ENCODE results near the gene AKAP9. TPM values are rescaled to one million over a fixed set of nuclear protein-coding genes. Genes with fewer than 3 reads are reported as not detected.
"Not testable (repeated sequence)": the region's sequence is repeated elsewhere in the genome, so short reads cannot be mapped to it uniquely, and the experiment has no call there.

Gene AKAP9
- total and polyA plus RNA-seq, 4 donors: 13.8 to 81.2 (median 38.6) TPM

GRCh38 chr7:92142791-92143190 lies 202.1 kb downstream of the AKAP9 start:
- intact Hi-C loops (cut with DNase I); H3K27ac ChIP-seq (ENCODE audit: low read depth in 1 of 2, low read length in 2 of 2); H3K4me1 ChIP-seq (ENCODE audit: control insufficient read depth in 1 of 2, insufficient read depth in 2 of 2, low read length in 2 of 2); H3K4me3 ChIP-seq (ENCODE audit: low read length in 2 of 2); H3K9me3 ChIP-seq (ENCODE audit: control insufficient read depth, low read length); ATAC-seq (ENCODE audit: low FRiP score); DNase-seq; H3K36me3 ChIP-seq (ENCODE audit: control insufficient read depth in 1 of 2, insufficient read depth in 2 of 2, low read length in 1 of 2); H3K27me3 ChIP-seq (ENCODE audit: control insufficient read depth in 1 of 2, insufficient read depth in 2 of 2, low read length in 1 of 2): not testable (repeated sequence)
- 90 to 92% methylated on average over 9 of the region's 9 CpGs for WGBS, 2 donors

GRCh38 chr7:92143192-92143880 lies 202.7 kb downstream of the AKAP9 start:
- intact Hi-C loops (cut with DNase I); DNase-seq; H3K4me1 ChIP-seq (ENCODE audit: control insufficient read depth in 1 of 2, insufficient read depth in 2 of 2, low read length in 2 of 2); H3K27me3 ChIP-seq (ENCODE audit: control insufficient read depth in 1 of 2, insufficient read depth in 2 of 2, low read length in 1 of 2); H3K4me3 ChIP-seq (ENCODE audit: low read length in 2 of 2); H3K9me3 ChIP-seq (ENCODE audit: control insufficient read depth, low read length); H3K36me3 ChIP-seq (ENCODE audit: control insufficient read depth in 1 of 2, insufficient read depth in 2 of 2, low read length in 1 of 2); H3K27ac ChIP-seq (ENCODE audit: low read depth in 1 of 2, low read length in 2 of 2); ATAC-seq (ENCODE audit: low FRiP score): not testable (repeated sequence)
- 93% methylated on average over 48 to 50 of the region's 50 CpGs for WGBS, 2 donors

- no peak overlapping the region for H3K4me3 ChIP-seq (ENCODE audit: low read length in 2 of 2)
- ATAC-seq (ENCODE audit: low FRiP score) (no peak), DNase-seq (no peak)
- intact Hi-C loops (cut with DNase I): no loop called here
- H3K4me1 ChIP-seq (ENCODE audit: control insufficient read depth in 1 of 2, insufficient read depth in 2 of 2, low read length in 2 of 2): no peaks in the 10 kb centered on the region
- no peaks in the 10 kb centered on the region for H3K9me3 ChIP-seq (ENCODE audit: control insufficient read depth, low read length)
- no peaks in the 10 kb centered on the region for H3K36me3 ChIP-seq (ENCODE audit: control insufficient read depth in 1 of 2, insufficient read depth in 2 of 2, low read length in 1 of 2)
- no peak overlapping the region for H3K27ac ChIP-seq (ENCODE audit: low read depth in 1 of 2, low read length in 2 of 2)
- 93 to 95% methylated on average over 5 of the region's 5 CpGs for WGBS, 2 donors
- no peaks in the 10 kb centered on the region for H3K27me3 ChIP-seq (ENCODE audit: control insufficient read depth in 1 of 2, insufficient read depth in 2 of 2, low read length in 1 of 2)
Measured at GRCh38 chr7:92149736-92150239, 209.1 kb downstream of the AKAP9 start.

GRCh38 chr7:92150450-92151017 lies 209.9 kb downstream of the AKAP9 start:
- Histone ChIP-seq H3K4me3 (ENCODE audit: low read length in 2 of 2) (no peak overlapping the region), H3K4me1 (ENCODE audit: control insufficient read depth in 1 of 2, insufficient read depth in 2 of 2, low read length in 2 of 2) (no peaks in the 10 kb centered on the region), H3K9me3 (ENCODE audit: control insufficient read depth, low read length) (no peaks in the 10 kb centered on the region), H3K27ac (ENCODE audit: low read depth in 1 of 2, low read length in 2 of 2) (no peak overlapping the region), H3K27me3 (ENCODE audit: control insufficient read depth in 1 of 2, insufficient read depth in 2 of 2, low read length in 1 of 2) (no peaks in the 10 kb centered on the region), H3K36me3 (ENCODE audit: control insufficient read depth in 1 of 2, insufficient read depth in 2 of 2, low read length in 1 of 2) (no peaks in the 10 kb centered on the region)
- DNase-seq (no peak), ATAC-seq (ENCODE audit: low FRiP score) (no peak)
- 50 to 76% methylated on average over 1 of the region's 1 CpG for WGBS, 2 donors
- intact Hi-C loops (cut with DNase I): no loop called here

GRCh38 chr7:92155108-92155739 lies 214.6 kb downstream of the AKAP9 start:
- H3K4me1 ChIP-seq (ENCODE audit: control insufficient read depth in 1 of 2, insufficient read depth in 2 of 2, low read length in 2 of 2): no peaks in the 10 kb centered on the region
- H3K27ac ChIP-seq (ENCODE audit: low read depth in 1 of 2, low read length in 2 of 2): no peak overlapping the region
- H3K27me3 ChIP-seq (ENCODE audit: control insufficient read depth in 1 of 2, insufficient read depth in 2 of 2, low read length in 1 of 2): no peaks in the 10 kb centered on the region
- no peak overlapping the region for H3K4me3 ChIP-seq (ENCODE audit: low read length in 2 of 2)
- 92 to 95% methylated on average over 1 of the region's 1 CpG for WGBS, 2 donors
- intact Hi-C loops (cut with DNase I): no loop called here
- no peaks in the 10 kb centered on the region for H3K9me3 ChIP-seq (ENCODE audit: control insufficient read depth, low read length)
- no peaks in the 10 kb centered on the region for H3K36me3 ChIP-seq (ENCODE audit: control insufficient read depth in 1 of 2, insufficient read depth in 2 of 2, low read length in 1 of 2)
- DNase-seq: no peak
- ATAC-seq (ENCODE audit: low FRiP score): no peak

- no peak overlapping the region for H3K4me3 ChIP-seq (ENCODE audit: low read length in 2 of 2)
- H3K4me1 ChIP-seq (ENCODE audit: control insufficient read depth in 1 of 2, insufficient read depth in 2 of 2, low read length in 2 of 2): no peaks in the 10 kb centered on the region
- H3K27me3 ChIP-seq (ENCODE audit: control insufficient read depth in 1 of 2, insufficient read depth in 2 of 2, low read length in 1 of 2): no peaks in the 10 kb centered on the region
- H3K27ac ChIP-seq (ENCODE audit: low read depth in 1 of 2, low read length in 2 of 2): no peak overlapping the region
- no peaks in the 10 kb centered on the region for H3K36me3 ChIP-seq (ENCODE audit: control insufficient read depth in 1 of 2, insufficient read depth in 2 of 2, low read length in 1 of 2)
- no peaks in the 10 kb centered on the region for H3K9me3 ChIP-seq (ENCODE audit: control insufficient read depth, low read length)
- no peak for ATAC-seq (ENCODE audit: low FRiP score)
- DNase-seq: no peak
- intact Hi-C loops (cut with DNase I): no loop called here
Measured at GRCh38 chr7:92156990-92157389, 216.3 kb downstream of the AKAP9 start.

- intact Hi-C loops (cut with DNase I): no loop called here
- H3K4me3 ChIP-seq (ENCODE audit: low read length in 2 of 2): no peak overlapping the region
- WGBS, 2 donors: 83 to 86% methylated on average over 3 of the region's 3 CpGs
Measured at GRCh38 chr7:92158660-92159575, 218.3 kb downstream of the AKAP9 start.

More at GRCh38 chr7:92158660-92159575, 218.3 kb downstream of the AKAP9 start:
- Histone ChIP-seq H3K4me1 (ENCODE audit: control insufficient read depth in 1 of 2, insufficient read depth in 2 of 2, low read length in 2 of 2) (no peaks in the 10 kb centered on the region), H3K27ac (ENCODE audit: low read depth in 1 of 2, low read length in 2 of 2) (no peak overlapping the region), H3K27me3 (ENCODE audit: control insufficient read depth in 1 of 2, insufficient read depth in 2 of 2, low read length in 1 of 2) (no peaks in the 10 kb centered on the region), H3K9me3 (ENCODE audit: control insufficient read depth, low read length) (no peaks in the 10 kb centered on the region), H3K36me3 (ENCODE audit: control insufficient read depth in 1 of 2, insufficient read depth in 2 of 2, low read length in 1 of 2) (no peaks in the 10 kb centered on the region)
- DNase-seq (no peak), ATAC-seq (ENCODE audit: low FRiP score) (no peak)
